MM.1S (cell line): ENCODE data around the gene KLRF2.

Source experiments
- EZH2phosphoT487 ChIP-seq: fragments of 300-600 bp; sonication (generic); IDR thresholded peaks from 2 replicates; pipeline ENCODE4 v1.6.1; 2018; ENCODE audit warnings: antibody characterized with exemption, low read length
- TF ChIP-seq, protein P1 (sequence below): fragments of 300-600 bp; sonication (generic); IDR thresholded peaks from 2 replicates; pipeline ENCODE4 v1.5.1; 2016; ENCODE audit warnings: antibody characterized with exemption, low read length, mixed read lengths

- TF ChIP-seq, protein P1, sequence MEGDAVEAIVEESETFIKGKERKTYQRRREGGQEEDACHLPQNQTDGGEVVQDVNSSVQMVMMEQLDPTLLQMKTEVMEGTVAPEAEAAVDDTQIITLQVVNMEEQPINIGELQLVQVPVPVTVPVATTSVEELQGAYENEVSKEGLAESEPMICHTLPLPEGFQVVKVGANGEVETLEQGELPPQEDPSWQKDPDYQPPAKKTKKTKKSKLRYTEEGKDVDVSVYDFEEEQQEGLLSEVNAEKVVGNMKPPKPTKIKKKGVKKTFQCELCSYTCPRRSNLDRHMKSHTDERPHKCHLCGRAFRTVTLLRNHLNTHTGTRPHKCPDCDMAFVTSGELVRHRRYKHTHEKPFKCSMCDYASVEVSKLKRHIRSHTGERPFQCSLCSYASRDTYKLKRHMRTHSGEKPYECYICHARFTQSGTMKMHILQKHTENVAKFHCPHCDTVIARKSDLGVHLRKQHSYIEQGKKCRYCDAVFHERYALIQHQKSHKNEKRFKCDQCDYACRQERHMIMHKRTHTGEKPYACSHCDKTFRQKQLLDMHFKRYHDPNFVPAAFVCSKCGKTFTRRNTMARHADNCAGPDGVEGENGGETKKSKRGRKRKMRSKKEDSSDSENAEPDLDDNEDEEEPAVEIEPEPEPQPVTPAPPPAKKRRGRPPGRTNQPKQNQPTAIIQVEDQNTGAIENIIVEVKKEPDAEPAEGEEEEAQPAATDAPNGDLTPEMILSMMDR, result no peak
- no peak for TF ChIP-seq EZH2phosphoT487
Observed at GRCh38 chr12:9851927-9852326, 29.4 kb upstream of the KLRF2 start.
